Inferior parietal cortex (tissue), 1 donor: Measurements from ENCODE around the gene ZNF776.
"Not testable (repeated sequence)": the region's sequence is repeated elsewhere in the genome, so short reads cannot be mapped to it uniquely, and the experiment has no call there.

Experiments
- DNase-seq: peaks from one replicate; pipeline ENCODE4 v3.0.0-alpha.2; 2016; ENCODE audit errors: extremely low spot score

Gene ZNF776

GRCh38 chr19:57778336-57778735, 31.7 kb downstream of the ZNF776 start:
- no peak for DNase-seq

- no peak for DNase-seq
These were observed 32.7 kb downstream of the ZNF776 start for GRCh38 chr19:57779220-57779845.

- DNase-seq, result no peak
These were observed 39.7 kb downstream of the ZNF776 start for GRCh38 chr19:57786286-57786685.

GRCh38 chr19:57786906-57787305, 40.3 kb downstream of the ZNF776 start:
- no peak for DNase-seq

- DNase-seq, result no peak
These were observed 41.6 kb downstream of the ZNF776 start for GRCh38 chr19:57788114-57788692.

- DNase-seq, result no peak
These were observed 42.7 kb downstream of the ZNF776 start for GRCh38 chr19:57789288-57789687.

GRCh38 chr19:57796580-57796979, 50.0 kb downstream of the ZNF776 start:
- not testable (repeated sequence) for DNase-seq

GRCh38 chr19:57800696-57801095, 54.1 kb downstream of the ZNF776 start:
- DNase-seq, result no peak

- no peak for DNase-seq
These were observed 55.7 kb downstream of the ZNF776 start for GRCh38 chr19:57802269-57802668.

- DNase-seq, result no peak
These were observed 56.6 kb downstream of the ZNF776 start for GRCh38 chr19:57803265-57803593.

- no peak for DNase-seq
These were observed 57.1 kb downstream of the ZNF776 start for GRCh38 chr19:57803594-57804325.

- no peak for DNase-seq
These were observed 60.9 kb downstream of the ZNF776 start for GRCh38 chr19:57807541-57807940.
